ENCODE results near the gene OR52E2.

The OR52E2 gene

DNA sequence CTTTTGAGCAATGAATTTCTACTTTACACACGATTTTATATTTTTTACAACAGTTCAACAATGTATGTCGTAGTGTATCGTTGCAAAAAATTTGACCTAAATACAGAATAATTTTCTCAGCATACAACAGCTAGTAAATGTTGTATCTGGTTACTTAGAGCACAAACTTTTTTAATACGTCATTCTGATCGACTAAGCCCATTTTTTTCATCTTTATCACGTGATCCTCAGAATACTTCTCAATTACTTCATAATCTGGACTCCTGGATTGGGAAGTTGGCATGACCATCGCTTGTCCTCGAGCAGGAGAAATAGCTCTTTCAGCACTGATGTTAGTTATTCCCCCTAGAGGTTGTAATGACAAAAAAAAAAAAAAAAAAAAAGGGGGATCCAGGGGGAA lies 48.2 kb downstream of the OR52E2 start:
- no peak for DNase-seq (ENCODE audit: low spot score)
